OCI-LY7 (cell line): ENCODE data around the gene PRF1. TPM values are rescaled to one million over a fixed set of nuclear protein-coding genes. Genes with fewer than 3 reads are reported as not detected.

ENCODE experiments used
- BruUV-seq: library from RNA; stranded (reverse); fragments of 400-500 nt; replicated peaks from 2 replicates; lab custom pipeline; 2021; lab: Mats Ljungman, UMichigan
- CTCF ChIA-PET: fragments of 300-600 bp; sonication (Branson Sonifier 250); formaldehyde crosslinking; loops from one replicate; lab custom pipeline; 2022; ENCODE audit warnings: antibody characterized with exemption; ENCODE audit not compliant: unreplicated experiment; lab: Charles Lee
- POLR2A ChIA-PET: fragments of 300-600 bp; sonication (Branson Sonifier 250); formaldehyde crosslinking; loops from one replicate; lab custom pipeline; 2022; ENCODE audit warnings: antibody characterized with exemption; lab: Charles Lee
- DNase-seq: peaks from one replicate; pipeline ENCODE4 v3.0.0-alpha.2; 2015; ENCODE audit warnings: low spot score
- H2AFZ ChIP-seq: fragments of 200-600 bp; sonication (generic), shearing (Covaris generic); 2 replicates; pipeline ENCODE4 v1.6.1; 2014; ENCODE audit warnings: mild to moderate bottlenecking, antibody characterized with exemption, low read length, moderate library complexity
- H3K27ac ChIP-seq: fragments of 200-600 bp; sonication (generic); 2 replicates; pipeline ENCODE4 v1.5.1; 2014; ENCODE audit warnings: mixed run types, low read depth, mild to moderate bottlenecking, moderate library complexity, low read length, inconsistent platforms; ENCODE audit not compliant: poor library complexity, severe bottlenecking
- H3K36me3 ChIP-seq: fragments of 200-600 bp; sonication (generic); 2 replicates; pipeline ENCODE4 v1.6.1; 2014; ENCODE audit warnings: mild to moderate bottlenecking, antibody characterized with exemption, low read length, moderate library complexity, mixed read lengths; ENCODE audit not compliant: insufficient read depth
- H3K4me1 ChIP-seq: fragments of 200-600 bp; sonication (generic); 2 replicates; pipeline ENCODE4 v1.5.1; 2014; ENCODE audit warnings: mild to moderate bottlenecking, low read length; ENCODE audit not compliant: insufficient read depth, poor library complexity, severe bottlenecking
- H3K4me2 ChIP-seq: fragments of 200-600 bp; sonication (generic); 2 replicates; pipeline ENCODE4 v1.6.1; 2014; ENCODE audit warnings: mild to moderate bottlenecking, low read length
- H3K4me3 ChIP-seq: fragments of 200-600 bp; sonication (generic); 2 replicates; pipeline ENCODE4 v1.5.1; 2014; ENCODE audit warnings: mild to moderate bottlenecking, low read depth, low read length; ENCODE audit not compliant: poor library complexity, severe bottlenecking
- H3K79me2 ChIP-seq: fragments of 200-600 bp; sonication (generic); 2 replicates; pipeline ENCODE4 v1.6.1; 2016; ENCODE audit warnings: low read depth, mild to moderate bottlenecking, low read length, moderate library complexity, mixed read lengths; ENCODE audit not compliant: insufficient read depth
- H3K9me2 ChIP-seq: fragments of 200-600 bp; sonication (generic); 2 replicates; pipeline ENCODE4 v1.6.1; 2016; ENCODE audit warnings: mild to moderate bottlenecking, low read length, mixed read lengths; ENCODE audit not compliant: insufficient read depth
- H3K9me3 ChIP-seq: fragments of 200-600 bp; sonication (generic); 2 replicates; pipeline ENCODE4 v1.6.1; 2014; ENCODE audit warnings: mild to moderate bottlenecking, mixed run types, low read length, mixed read lengths
- H4K20me1 ChIP-seq: fragments of 200-600 bp; sonication (generic); 2 replicates; pipeline ENCODE4 v1.6.1; 2014; ENCODE audit warnings: mild to moderate bottlenecking, antibody characterized with exemption, low read length, moderate library complexity, mixed read lengths; ENCODE audit not compliant: insufficient read depth
- CTCF ChIP-seq: fragments of 200-600 bp; sonication (generic); conservative IDR thresholded peaks from 2 replicates; pipeline ENCODE4 v1.5.1; 2014; ENCODE audit warnings: mild to moderate bottlenecking, antibody characterized with exemption, low read length, moderate library complexity, mixed read lengths
- EZH2phosphoT487 ChIP-seq: fragments of 200-600 bp; sonication (generic); IDR thresholded peaks from 2 replicates; pipeline ENCODE4 v1.6.1; 2018; ENCODE audit warnings: low read depth, borderline replicate concordance, mild to moderate bottlenecking, mixed run types, antibody characterized with exemption, low read length, moderate library complexity, mixed read lengths
- intact Hi-C: fragments of 100-400 bp; cut with micrococcal nuclease; formaldehyde crosslinking; loops from one replicate; pipeline ENCODE4 v1.10.0; 2022; ENCODE audit not compliant: unreplicated experiment
- total RNA-seq, 2 experiments: library from RNA; depleted of rRNA in 1 of 2; stranded (reverse); fragments of >200 nt in 1 of 2; shearing (Covaris generic) in 1 of 2; gene quantifications; 2 replicates each; pipeline ENCODE4 v1.2.3, GENCODE V29; 2014 to 2022

The PRF1 gene
- total RNA-seq, 2 experiments from 2014 or later, result 5.8 to 7.0 TPM

DNA sequence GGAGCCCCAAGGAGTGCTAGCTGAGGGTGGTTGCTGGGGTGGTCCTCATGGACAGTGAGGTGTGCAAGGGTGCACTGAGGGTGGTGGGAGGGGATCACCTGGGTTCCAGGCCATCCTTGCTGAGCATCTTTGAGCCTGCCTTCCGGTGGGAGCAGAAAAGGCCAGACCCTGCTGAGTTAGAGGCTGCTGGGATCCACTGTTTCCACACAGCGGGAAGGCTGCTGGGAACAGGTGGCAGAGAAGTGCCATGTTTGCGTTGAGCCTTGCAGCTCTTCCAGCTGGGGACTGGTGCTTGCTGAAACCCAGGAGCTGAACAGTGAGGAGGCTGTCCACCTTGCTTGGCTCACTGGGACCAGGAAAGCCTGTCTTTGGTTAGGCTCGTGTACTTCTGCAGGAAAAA, 34.9 kb downstream of the PRF1 start:
- BruUV-seq, result no TSS peak
- DNase-seq, result no peak
- Histone ChIP-seq H3K4me2 (no peak overlapping the region), H3K9me2 (no peaks in the 10 kb centered on the region), H3K4me3 (no peak overlapping the region), H4K20me1 (no peaks in the 10 kb centered on the region), H3K79me2 (no peaks in the 10 kb centered on the region), H3K27ac (no peak overlapping the region), H3K36me3 (peaks cover 47% of the 10 kb centered on the region; the same call in 1 of the 2 replicates), H2AFZ (no peak overlapping the region), H3K4me1 (peaks cover 12% of the 10 kb centered on the region), H3K9me3 (no peaks in the 10 kb centered on the region)
- ChIA-PET POLR2A (no interaction called here), CTCF (no interaction called here)
- TF ChIP-seq EZH2phosphoT487 (no peak), CTCF (no peak)
- intact Hi-C loops, result no loop called here

GRCh38 chr10:70566515-70567290, 35.8 kb downstream of the PRF1 start:
- no peaks in the 10 kb centered on the region for H3K79me2 ChIP-seq
- H3K4me2 ChIP-seq, result no peak overlapping the region
- ChIA-PET POLR2A (no interaction called here), CTCF (no interaction called here)
- no peak overlapping the region for H3K4me3 ChIP-seq
- no peaks in the 10 kb centered on the region for H3K9me2 ChIP-seq
- no peak for DNase-seq
- peaks cover 54% of the 10 kb centered on the region; the same call in 1 of the 2 replicates for H3K36me3 ChIP-seq
- TF ChIP-seq EZH2phosphoT487 (no peak), CTCF (no peak)
- H4K20me1 ChIP-seq, result no peaks in the 10 kb centered on the region
- no peaks in the 10 kb centered on the region for H3K9me3 ChIP-seq
- intact Hi-C loops, result no loop called here
- BruUV-seq, result no TSS peak
- peaks cover 21% of the 10 kb centered on the region for H3K4me1 ChIP-seq
- H3K27ac ChIP-seq, result no peak overlapping the region
- no peak overlapping the region for H2AFZ ChIP-seq
